HG02798 (cell line): ENCODE data around the gene CAVIN1.
"Not testable (repeated sequence)": the region's sequence is repeated elsewhere in the genome, so short reads cannot be mapped to it uniquely, and the experiment has no call there.

Experiments used
- ATAC-seq: cut with Tn5 transposase; IDR thresholded peaks from one replicate; pipeline ENCODE4 v1.9.1; 2021; ENCODE audit warnings: mild to moderate bottlenecking; ENCODE audit not compliant: unreplicated experiment, poor library complexity

CAVIN1 gene

DNA sequence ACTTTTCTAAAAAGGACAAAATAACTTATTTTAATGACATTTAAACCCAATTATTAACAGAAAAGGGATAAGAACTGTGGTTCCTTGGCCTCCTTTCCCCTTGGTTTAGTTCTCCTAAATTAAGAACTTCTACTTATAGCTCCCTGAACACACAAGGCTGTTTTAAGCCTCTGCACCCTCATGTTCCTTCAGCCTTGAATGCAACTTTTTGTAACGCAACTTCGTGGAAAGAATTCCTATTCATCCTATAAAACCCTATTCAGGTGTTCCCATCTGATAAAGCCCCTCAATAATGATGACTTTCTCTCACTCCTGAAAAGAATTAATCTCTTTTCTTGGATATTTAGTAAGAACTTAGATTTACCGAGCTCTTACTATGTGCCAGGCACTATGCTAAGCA, 41.2 kb downstream of the CAVIN1 start:
- no peak for ATAC-seq

DNA sequence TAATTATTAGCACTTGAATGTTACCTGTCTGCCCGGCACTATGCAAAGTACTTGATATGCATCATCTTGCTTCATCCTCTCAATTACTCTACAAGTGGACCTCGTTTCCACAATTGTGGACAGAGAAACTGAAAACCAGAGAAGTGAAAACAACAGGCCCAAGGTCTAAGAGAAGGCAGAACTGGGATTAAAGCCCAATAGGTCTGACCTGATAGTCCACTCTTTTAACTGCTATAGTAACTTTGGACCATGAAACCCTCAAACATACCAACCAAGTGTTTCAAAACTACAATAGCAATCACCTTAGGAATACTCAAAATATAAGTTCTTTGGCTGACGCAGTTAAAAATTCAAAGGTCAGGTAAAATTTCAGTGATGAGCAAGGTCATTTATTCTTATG, 42.1 kb downstream of the CAVIN1 start:
- no peak for ATAC-seq

GRCh38 chr17:42378959-42379594, 44.0 kb downstream of the CAVIN1 start:
- ATAC-seq, result no peak

- ATAC-seq, result no peak
Measured at GRCh38 chr17:42378359-42378958, 44.6 kb downstream of the CAVIN1 start.

GRCh38 chr17:42373896-42374295, 49.2 kb downstream of the CAVIN1 start:
- ATAC-seq, result no peak

GRCh38 chr17:42372142-42372541, 50.9 kb downstream of the CAVIN1 start:
- ATAC-seq, result no peak

GRCh38 chr17:42368797-42369561, 54.1 kb downstream of the CAVIN1 start:
- not testable (repeated sequence) for ATAC-seq

- ATAC-seq, result not testable (repeated sequence)
Measured at GRCh38 chr17:42368310-42368709, 54.7 kb downstream of the CAVIN1 start.

- not testable (repeated sequence) for ATAC-seq
Measured at GRCh38 chr17:42366176-42367023, 56.7 kb downstream of the CAVIN1 start.

DNA sequence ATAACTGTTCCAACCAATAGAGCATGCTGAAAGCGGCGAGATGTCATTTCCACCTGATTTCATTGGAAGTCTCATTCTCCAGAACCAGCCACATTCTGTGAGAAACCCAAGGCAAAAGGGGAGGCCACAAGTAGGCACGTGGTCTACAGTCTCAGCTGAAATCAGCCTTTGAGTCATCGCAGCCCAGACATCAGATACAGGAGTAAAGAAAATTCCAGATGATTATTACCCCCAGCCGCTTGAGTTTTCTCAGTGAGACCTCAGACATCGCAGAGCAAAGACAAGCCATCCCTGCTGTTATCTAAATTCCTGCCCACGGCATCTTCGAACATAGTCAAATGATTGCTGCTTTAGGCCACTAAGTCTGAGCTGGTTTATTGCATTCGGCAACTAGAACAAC, 57.9 kb downstream of the CAVIN1 start:
- no peak for ATAC-seq

DNA sequence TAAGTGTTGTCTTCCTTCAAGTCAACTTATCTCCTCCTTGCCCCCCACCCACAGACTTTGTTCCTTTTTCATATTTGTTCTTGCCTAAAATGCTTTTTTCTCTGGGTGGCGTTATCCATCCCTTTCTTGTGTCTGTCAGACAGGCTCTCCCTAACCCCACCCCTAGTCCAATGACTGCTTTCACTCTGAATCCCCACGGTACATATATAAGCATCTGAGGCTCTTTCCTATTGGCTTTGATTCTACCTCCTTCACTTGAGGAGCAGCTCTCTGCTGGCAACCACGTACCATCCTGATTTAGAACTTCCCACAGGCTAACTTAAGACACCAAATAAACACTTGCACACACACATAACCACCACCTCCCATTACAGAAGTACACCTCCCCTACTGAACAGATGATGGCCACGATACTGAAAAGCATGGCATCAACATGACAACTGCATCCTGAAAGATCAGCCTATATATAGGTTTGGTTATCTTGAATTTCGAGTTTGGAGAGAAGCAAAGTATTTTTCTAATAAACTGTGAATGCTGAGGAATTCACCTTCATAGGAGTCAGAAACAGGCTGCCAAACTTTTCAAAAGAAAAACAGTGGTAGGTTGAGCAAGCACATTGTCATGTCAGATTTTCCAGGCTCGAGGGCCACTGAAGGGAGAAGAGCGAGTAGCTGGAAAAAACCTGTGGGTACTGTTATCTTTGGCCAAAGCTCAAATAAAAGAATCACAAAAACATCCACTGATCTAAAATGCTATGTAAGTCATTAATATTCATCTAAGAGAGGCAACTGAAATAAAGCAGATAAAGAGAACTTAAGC, 59.1 kb downstream of the CAVIN1 start:
- no peak for ATAC-seq

DNA sequence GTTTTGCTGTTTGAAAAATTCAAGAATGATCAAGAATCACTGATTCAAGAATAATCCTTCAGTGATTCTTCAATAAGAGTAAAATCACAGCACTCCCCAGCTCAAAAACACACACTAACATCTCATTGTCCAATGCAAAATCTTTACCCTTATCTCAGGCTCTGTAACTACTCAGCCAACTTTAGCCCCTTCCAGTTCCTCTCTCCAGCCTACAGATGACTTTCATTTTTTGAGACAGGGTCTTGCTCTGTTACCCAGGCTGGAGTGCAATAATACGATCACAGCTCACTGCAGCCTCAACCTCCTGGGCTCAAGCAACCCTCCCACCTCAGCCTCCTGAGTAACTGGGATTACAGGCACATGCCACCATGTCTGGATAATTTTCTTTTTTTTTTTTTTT, 59.8 kb downstream of the CAVIN1 start:
- no peak for ATAC-seq

- ATAC-seq, result no peak
Measured at GRCh38 chr17:42362245-42362961, 60.7 kb downstream of the CAVIN1 start.

DNA sequence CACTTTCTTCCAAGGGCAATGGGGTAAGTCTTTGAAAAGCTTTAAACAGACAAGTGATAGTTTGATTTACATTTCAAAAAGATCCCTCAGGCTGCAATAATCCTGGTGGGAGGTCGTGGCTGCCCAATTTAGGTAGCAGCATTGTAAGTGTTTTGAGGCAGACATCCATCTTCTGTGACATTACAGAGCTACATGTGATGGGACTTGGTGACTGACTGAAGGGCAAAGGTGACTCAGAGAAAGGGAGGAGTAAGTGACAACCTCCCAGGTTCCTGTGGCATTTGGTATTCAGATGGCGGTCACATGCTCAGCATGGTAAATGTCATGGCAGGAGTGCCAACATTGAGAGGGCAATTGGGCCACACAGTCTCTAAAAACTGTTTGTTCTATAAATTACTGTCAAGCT, 61.3 kb downstream of the CAVIN1 start:
- ATAC-seq, result no peak

DNA sequence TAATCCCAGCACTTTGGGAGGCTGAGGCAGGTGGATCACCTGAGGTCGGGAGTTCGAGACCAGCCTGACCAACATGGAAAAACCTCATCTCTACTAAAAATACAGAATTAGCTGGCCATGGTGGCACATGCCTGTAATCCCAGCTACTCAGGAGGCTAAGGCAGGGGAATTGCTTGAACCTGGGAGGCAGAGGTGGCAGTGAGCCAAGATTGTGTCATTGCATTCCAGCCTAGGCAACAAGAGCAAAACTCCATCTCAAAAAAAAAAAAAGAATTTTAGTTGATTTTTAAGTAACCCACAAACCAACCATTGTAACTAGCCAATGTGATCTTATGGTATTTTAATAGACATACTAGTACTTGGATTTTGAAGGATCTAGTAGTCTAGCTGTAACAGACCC, 62.7 kb downstream of the CAVIN1 start:
- not testable (repeated sequence) for ATAC-seq

GRCh38 chr17:42359133-42359532, 63.9 kb downstream of the CAVIN1 start:
- ATAC-seq, result no peak

GRCh38 chr17:42358434-42358833, 64.6 kb downstream of the CAVIN1 start:
- no peak for ATAC-seq

DNA sequence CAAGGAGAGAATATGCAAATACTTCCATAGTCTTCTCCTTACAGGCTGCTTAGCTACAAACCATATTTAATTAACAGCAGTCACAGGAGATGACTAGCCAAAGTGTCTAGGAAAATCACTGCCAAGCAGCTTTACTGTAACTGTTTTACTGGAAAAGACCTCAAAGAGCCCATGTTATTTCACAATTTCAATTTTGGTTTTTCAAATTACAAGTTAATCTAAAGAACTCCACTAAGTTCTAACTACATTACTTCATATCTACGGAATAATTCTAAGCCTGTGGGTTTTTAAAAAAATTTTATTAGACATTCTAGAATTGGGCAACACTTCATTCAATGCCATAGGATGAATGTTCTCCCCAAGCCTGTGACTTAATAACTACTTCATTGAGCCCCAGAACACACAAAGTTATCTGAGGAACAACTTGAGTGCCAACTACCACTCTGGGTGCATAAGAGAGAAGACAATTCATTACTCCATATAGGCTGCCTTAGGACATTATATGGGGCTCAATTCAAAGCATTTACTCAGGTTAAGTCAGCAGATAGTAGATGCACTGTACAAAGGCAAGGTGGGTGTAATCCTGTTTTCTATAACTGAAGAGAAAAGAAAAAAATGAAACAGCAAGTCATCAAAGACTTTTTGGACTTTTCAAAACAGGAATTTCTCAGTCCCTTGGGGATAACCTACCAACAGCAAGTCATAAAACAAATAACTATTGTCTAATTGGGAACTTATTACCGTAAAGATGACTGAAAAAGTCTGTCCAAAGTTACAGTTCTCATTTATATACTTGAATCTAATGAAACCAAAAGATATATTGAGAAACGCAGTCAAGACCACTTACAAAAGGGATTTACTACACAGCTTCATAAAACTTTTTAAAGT, 67.9 kb downstream of the CAVIN1 start:
- ATAC-seq, result no peak
